Measurements from ENCODE around the gene CTNNA2.
A peak's percentile ranks its signal among the peaks of the same experiment; 100 is the strongest.

The CTNNA2 gene

DNA sequence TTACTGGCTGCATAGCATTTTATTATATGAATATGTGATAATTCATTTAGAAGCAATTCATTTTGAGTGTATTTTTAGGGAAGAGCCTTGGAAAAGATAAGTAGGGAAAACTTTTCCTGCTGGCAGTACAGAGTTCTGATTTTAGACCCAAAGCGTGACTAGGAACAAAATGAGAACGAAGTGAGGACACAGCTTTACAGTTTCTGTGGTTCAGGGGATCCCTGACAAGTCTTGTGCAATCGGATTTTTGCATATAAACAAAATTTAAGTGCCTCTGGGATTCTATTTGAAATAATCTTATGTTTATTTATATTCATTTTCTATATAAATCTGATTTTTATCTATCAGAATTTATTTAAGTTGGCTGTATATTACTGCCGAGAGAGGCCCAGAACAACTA, 402.6 kb downstream of the CTNNA2 start:
- FAIRE-seq (no peak), DNase-seq (ENCODE audit: low spot score) (no peak)

DNA sequence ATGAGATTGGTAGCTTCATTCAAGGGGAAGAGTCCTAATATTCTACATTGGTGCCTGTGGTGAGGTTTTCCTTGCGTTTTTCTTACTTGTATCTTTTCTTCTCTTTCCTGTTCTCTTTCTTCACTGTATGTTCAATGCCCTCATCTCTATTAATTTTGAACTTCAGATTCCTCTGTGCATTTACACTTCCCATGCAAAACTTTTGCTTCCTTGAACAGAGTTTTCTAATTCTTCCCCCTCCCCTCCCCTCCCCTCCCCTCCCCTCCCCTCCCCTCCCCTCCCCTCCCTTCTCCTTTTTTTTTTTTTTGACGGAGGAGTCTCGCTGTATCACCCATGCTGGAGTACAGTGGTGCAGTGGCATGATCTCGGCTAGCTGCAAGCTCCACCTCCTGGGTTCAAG, 403.4 kb downstream of the CTNNA2 start:
- DNase-seq (ENCODE audit: low spot score): no peak
- FAIRE-seq: no peak

DNA sequence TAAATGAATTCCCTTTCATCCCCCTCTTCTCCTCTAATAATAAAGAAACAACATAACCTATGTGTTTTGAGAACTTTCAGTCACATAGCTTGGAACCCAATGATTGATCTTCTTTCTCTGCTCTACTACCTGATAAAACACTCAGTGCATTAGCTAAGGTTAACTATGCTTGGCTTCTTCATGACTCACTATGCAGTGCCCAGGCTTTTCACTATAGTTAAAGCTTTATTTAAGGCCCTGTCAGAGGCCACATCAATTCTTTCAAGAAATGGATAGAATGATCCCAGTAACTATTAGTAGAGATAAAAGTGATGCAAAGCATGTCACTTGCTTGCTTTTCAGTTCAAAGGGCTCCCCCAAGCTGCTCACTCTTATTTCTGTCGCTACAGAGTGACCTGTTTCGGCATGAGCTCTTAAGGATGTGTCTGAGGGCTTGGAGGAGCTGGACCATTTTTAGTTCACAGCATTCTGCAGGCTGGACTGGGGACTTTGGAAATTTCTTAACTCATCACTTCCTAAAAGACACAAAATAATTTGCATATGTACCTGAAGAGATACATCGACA, 407.7 kb downstream of the CTNNA2 start:
- no peak for FAIRE-seq
- DNase-seq (ENCODE audit: low spot score): no peak

DNA sequence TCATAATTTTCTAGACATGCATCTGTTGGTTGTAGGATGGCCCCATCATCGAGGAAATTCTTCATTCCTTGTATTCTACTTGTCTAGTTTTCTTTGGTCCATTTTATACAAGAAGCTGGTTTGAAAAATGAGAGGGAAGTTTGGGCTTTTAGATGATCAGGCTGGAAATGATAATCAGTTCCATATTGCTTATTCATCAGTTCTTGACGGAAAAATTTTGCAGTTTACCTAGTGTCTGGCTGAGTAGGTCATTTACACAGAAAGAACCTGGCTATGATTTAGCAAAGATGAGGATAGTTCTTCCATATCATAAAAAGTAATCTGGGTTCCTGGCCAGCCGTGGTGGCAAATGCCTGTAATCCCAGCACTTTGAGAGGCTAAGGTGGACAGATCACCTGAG, 416.8 kb downstream of the CTNNA2 start:
- no peak for DNase-seq (ENCODE audit: low spot score)
- no peak for FAIRE-seq

DNA sequence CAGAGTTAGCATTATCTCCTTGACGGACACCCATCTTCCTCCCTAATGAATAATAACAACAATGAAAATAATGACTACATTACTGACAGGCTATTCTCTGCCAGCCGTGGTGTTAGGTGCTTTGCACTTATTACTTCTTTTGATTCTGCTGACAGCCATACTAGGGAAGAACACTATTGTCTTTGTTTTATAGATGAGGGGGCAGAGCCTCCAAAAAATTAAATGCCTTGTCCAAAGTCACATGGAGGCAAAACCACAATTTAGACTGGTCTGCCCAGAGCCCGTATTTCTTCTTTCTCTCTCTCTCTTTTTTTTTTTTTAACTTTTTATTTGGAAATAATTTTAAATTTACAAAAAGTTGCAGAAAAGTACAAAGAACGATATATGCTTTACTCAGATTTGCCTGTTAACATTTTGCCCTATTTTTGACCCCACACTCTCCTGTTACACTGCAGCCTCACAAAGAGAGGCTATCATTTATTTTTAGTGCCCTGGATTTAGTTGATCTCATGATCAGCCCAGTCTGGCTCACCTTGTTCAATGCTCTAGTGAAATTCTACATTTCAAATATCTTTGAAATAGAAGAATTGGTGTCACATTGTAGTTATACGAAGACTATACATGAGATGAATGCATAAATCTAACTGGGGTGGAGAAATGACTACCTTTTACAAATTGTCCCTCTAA, 422.3 kb downstream of the CTNNA2 start:
- FAIRE-seq (no peak), DNase-seq (ENCODE audit: low spot score) (no peak)

DNA sequence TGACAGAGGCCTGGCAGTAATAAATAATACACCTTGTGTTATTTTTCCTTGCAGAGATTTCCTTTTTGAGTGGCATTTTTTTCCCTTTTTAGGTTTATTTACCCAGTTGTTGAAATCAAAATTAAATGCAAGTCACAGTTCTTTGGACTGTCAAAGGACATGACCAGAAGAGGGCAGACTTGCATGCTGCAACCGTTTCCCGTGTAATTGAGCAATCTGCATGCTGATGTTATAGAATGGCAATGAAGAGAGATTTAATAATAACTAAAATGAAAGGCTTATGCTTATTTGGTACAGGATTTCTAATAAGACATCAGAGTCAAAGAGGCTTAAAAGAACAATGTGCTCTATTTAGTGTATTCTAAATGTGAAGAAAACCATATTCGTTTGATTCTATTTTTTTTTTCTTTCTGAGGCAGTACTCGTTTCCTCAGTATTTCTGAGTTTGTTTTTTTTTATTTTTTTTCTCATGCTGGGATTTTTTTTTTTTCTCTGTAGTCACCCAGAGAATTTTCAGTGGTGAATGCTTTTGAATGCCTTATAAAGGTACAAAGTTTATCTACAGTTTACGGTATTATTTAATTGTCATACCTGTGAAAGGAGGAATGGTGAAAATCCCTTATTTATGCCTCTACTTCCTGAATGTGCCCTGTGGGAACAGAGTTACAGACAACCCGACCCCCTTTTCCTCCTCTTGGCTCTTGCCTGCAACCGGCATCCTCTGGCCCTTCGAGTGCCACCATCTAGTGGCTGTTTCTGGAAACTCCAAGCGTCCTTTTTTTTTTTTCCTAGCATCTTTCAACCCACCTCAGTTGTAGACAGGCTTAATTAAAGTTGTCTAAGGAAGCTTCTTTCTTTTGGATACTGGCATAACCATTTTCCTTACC, 423.2 kb downstream of the CTNNA2 start:
- peak; percentile 68 for DNase-seq (ENCODE audit: low spot score)
- FAIRE-seq: no peak

DNA sequence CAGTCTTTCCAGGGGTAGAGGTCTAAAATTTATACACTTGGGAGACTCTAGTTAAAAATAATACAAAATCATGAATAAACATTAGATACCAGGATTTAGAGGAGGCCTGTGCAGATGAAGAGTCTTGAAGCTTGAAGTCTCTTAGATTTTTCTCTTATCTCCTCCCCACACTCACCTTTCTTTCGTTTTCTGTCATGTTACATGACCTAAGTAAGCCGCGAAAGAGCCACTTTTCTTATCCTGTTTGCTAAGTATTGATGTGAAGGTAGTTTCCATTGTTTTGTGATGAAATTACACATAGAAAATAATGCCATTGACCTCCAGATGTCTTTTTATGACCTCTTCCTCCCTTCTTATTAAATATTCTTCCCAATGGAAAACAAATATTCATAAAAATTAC, 423.9 kb downstream of the CTNNA2 start:
- FAIRE-seq (no peak), DNase-seq (ENCODE audit: low spot score) (no peak)

DNA sequence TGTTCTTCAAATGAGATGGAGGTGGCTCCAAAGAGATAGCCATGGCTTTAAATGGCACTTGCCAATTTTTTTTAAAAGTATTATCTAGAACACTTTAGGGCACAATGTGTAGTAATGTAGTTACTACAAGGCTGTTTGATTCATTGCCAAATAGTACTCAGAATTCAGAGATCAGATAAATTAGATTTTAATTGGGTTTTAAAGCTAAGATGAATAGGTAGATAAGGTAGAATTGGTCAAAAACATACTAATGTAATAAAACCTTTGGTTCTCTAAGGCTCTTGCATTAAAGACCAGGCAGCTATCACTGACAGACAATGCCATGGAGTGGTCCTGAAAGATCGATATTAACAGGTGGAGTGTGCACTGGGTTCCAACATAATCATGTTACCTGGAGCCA, 425.8 kb downstream of the CTNNA2 start:
- FAIRE-seq (no peak), DNase-seq (ENCODE audit: low spot score) (no peak)

DNA sequence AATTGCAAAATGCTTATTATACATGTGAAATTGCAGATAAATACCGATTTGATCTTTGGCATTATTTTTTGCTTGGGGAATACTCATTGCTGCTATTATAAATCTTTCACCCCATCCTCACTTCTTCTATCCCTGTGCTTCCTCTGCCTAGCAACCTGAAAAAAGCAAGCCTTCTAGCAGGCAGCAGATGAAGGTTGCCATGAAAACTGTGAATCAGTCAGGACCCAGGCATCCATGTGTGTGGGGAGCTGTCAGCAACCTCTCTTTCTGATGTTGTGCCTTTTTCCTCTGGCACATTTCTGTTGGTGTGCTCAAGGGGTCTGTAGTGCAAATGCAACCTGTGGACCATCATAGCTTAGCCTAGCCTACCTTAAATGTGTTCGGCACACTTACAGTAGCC, 427.5 kb downstream of the CTNNA2 start:
- no peak for FAIRE-seq
- no peak for DNase-seq (ENCODE audit: low spot score)

DNA sequence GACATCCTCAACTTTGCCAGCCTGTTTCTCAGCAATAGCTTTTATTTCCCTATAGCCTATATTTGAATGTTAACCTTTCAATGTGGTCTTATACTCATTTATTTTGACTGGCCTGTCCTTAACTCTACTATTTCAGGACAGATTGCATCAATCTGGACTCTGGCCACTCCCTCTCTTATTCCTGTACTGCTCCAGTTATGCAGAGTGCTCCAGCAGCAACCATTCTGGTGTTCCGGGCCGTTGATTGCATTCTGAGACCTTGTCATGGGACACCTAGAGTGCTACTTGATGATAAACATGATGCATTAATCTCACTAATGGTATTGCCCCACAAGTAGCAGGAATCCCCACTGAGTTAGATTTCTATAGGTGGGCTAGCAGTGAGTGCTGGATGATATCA, 428.3 kb downstream of the CTNNA2 start:
- DNase-seq (ENCODE audit: low spot score) (no peak), FAIRE-seq (no peak)

DNA sequence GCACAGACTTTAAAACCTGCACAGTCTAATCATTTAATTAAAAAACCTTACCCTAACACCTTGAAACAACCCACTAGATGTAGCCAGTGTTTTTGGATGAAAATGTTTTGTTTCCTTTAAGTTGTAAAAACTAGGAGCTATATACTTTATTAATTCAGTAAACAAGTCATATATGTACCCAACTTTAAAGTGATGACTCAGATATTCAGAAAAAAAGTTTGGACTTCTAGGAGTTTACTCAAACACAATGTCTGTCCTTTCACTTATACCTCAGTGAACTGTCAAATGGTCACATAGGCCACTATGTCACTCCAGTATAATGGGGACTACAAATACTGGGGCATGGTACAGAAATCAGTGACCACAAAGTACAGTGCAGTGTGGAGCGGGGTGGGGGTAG, 431.4 kb downstream of the CTNNA2 start:
- no peak for FAIRE-seq

DNA sequence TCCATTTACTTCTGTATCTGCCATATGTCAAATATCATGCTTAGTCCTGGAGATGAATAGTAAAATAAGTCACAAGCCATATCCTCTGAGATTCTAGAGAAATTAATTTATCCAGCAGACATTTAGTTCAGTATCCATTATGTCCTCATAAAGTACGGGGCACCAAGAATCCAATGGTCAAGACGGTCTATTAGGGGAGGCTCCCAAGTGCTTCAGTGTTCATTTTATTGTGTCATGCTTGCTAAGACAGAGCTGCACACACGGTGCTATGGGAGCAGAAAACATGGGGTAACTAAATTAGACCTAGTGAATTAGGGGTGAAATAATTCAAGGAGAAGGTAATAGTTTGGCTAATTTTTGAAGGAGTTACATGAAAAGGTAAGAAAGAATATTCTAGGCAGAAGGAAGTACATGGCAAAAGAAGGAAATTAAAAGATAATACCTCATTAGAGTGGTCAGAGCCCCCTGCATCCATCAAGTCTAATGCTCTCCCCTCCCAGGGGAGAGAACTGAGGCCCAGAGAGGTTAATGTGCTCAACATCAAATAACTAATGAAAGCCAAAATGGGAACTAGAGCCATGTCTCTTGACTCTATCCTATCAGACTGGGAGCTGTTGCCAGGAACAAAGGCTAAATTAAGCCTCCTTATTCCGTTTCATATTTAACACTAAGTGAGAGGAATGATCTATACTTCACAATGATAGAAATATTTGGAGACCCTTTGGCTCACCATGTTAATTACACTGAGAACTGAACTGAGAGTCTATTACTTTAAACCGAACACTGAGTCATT, 433.0 kb downstream of the CTNNA2 start:
- no peak for FAIRE-seq

More for the DNA sequence above, 431.4 kb downstream of the CTNNA2 start:
- no peak for DNase-seq (ENCODE audit: low spot score)

DNA sequence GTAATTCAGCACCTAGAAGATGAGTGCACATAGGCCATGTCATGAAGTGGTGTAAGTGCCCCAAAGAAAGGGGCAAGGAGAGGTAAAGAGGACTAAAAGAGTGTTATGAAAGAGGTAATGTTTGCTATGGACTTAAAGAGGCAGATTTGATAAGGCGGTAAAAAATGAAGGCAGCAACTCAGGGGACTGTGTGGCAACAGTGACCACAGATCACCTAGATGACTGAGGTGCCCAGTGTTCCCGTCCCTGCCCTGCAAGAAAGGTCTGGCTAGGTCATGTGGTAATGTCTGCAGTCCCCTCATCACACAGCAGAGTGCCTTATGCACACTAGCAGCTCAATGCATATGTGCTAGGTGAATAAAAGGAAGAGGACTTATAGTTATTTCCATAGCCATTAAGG, 434.9 kb downstream of the CTNNA2 start:
- no peak for FAIRE-seq

More for the DNA sequence above, 433.0 kb downstream of the CTNNA2 start:
- DNase-seq (ENCODE audit: low spot score): no peak

DNA sequence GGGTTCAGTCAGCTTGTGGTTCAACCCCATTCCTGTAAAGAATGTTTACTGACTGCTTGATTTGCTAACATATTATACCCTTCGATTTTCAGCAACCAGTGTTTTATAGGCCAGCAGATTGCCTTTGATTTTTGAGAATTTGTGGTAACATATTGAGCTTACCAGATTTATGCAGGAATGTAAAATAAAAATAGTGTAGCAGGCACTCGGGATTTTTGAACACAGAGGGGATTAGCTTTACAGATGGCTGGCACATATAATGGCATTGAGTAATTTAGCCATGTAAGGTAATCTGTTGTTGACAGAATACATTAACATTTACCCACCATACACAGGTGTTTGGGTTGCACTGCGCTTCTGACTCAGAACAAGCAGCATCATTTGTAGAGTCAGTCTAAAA, 437.7 kb downstream of the CTNNA2 start:
- no peak for DNase-seq (ENCODE audit: low spot score)
- FAIRE-seq: no peak

More for the DNA sequence above, 434.9 kb downstream of the CTNNA2 start:
- DNase-seq (ENCODE audit: low spot score): no peak

DNA sequence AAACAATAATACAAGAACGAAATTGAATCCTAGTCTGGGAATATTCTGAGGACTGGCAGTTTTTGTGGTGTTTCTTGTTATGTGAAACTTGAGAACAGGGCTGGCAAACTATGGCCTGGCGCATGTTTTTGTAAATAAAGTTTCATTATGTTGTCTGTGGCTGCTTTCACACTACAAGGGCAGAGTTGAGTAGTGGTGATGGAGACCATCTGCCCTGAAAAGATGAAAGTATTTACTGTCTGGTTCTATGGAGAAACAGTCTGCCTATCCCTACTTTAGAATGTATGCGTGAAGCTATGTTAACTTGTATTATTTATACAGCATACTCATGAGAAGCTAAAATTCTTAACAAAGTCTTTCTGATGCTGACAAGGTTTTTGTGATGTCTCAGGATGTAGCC, 439.8 kb downstream of the CTNNA2 start:
- FAIRE-seq (no peak), DNase-seq (ENCODE audit: low spot score) (no peak)

DNA sequence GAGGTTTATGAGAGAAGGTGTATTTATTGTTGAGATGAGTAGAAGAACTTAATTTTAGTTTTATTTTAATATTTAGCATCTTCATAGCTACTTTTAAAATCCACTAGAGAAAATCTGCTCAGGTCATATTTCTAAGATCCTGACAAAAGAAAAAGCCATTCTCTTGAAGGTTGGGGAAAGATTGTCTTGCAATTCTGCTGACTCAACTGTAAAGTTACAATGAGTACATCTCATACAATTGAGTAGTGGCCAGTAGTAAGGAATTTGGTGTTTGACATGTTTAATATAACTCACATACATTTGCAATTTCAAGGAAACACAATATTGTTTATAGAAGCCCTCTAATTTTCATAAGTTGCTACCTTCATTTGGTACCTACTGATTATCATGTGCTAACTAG, 447.2 kb downstream of the CTNNA2 start:
- DNase-seq (ENCODE audit: low spot score): no peak
- no peak for FAIRE-seq

DNA sequence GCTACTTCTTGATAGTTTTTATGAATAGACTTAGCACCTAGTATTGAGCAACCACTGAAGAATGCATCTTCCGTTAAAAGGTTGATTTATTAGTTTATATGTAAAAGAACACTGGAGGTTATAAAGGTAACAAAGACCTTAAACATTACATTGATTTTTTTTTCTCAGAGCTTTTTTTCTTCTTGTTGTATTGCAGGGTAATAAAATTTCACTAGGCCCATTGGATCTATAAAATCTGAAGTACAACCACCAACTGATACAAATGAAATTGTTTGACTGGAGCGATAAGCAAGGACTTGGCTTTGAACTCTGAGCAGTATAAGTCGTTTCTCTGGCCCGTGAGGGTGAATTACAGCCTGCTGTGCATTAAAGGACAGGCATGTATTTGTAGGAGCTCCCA, 447.7 kb downstream of the CTNNA2 start:
- FAIRE-seq: no peak
- no peak for DNase-seq (ENCODE audit: low spot score)

DNA sequence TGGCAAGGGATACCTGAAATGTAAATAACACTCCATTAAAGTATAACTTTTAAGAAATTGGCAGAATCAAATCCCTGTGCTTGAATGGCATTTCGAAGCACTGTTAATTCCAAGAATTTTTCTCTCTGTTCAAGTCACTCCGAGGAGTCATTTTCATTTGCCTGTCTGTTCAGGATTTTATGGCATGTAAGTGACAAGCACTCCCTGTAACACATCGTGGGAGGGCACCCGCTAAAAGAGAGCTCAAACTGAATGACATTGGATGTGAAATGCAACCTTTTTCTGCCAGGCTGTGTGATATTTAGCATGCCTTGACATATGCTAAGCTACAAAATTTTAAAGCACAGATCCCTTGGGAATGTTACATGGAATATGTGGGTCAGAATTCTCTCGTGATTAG, 452.1 kb downstream of the CTNNA2 start:
- DNase-seq (ENCODE audit: low spot score) (no peak), FAIRE-seq (no peak)

DNA sequence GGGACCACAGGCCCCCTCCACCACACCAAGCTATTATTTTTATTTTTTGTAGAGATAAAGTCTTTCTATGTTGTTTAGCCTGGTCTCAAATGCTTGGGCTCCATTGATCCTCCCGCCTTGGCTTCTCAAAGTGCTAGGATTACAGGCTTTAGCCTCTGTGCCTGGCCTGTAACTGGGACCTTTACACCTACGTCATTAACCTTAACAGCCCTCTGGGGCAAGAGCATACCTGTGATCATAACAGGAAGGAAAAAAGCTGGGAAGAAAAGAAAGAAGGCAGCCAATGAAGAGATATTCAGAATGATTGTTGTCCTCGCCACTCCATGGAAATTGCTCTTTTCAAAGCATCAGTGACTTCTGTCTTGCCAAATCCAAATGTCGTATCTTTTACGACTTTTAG, 453.5 kb downstream of the CTNNA2 start:
- DNase-seq (ENCODE audit: low spot score) (no peak), FAIRE-seq (no peak)

DNA sequence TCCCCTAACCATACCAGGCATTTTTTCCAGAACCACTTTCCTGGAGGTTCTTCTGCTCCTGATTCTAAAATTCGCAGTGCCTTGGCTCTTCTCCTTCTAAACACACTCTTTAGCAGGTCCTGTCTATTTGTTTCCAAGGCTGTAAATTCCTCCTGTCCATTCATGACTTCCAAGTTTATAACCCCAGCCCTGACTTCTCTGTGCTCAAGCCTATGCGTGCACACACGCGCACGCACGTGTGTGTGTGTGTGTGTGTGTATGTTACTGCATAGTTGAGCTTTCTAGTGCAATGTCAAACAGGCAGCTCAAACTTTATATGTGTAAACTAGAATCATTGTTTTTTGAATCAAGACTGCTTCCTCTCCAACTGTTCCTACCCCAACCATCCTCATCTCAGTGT, 454.0 kb downstream of the CTNNA2 start:
- no peak for DNase-seq (ENCODE audit: low spot score)
- FAIRE-seq: no peak

DNA sequence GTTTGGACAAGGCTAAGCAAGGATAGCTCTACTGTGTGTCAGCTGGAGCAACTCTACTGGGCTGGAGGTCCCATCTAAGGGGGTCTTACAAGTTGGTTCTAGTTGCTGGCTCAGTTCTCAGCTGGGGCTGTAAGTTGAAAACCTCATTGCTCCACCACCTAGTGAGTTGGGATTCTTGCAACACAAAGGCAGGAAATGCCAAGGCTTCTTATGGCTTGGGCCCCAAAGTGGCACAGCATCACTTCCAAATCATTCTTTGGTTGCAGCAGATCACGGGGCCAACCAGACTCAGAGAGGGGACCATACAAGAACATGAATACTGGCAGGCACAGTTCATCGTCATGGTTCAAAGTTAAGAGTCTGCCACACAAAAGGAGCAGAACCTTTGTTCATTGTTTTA, 459.0 kb downstream of the CTNNA2 start:
- no peak for DNase-seq (ENCODE audit: low spot score)
- no peak for FAIRE-seq

DNA sequence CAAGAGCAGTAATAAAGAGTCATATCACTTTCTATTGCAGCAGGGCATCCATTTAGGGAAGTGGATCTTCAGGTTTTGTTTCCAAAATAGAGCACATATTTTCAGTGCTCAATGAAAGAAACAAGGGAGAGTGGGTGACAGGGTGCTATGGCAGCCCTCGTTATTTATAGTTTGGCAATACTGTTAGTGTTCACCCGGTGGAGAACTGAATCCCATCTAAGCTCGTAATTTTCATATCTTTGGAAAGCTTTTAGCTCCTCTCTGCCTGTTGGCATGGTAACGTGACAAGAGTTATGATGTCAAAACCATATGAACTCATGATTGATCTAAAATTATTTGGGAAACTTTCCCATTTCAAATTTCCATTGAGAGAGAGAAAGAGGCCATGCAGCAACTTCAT, 459.8 kb downstream of the CTNNA2 start:
- FAIRE-seq: no peak
- DNase-seq (ENCODE audit: low spot score): no peak
